Stimulated activated CD8-positive, alpha-beta memory T cell treated with anti-CD3 and anti-CD28 coated beads, Interleukin-7, amount 100 ng/mL, for 48 hours (primary cell): ENCODE results near the gene C4orf51.
A peak's percentile ranks its signal among the peaks of the same experiment; 100 is the strongest.

Experiments used
- DNase-seq, 2 donors: peaks; one replicate each; pipeline ENCODE4 v3.0.0-alpha.2; 2020; ENCODE audit warnings: low read depth in 1 of 2; ENCODE audit errors: extremely low read depth in 1 of 2

Gene C4orf51

GRCh38 chr4:145709336-145709735 is 29.4 kb downstream of the C4orf51 start:
- DNase-seq: no peak

GRCh38 chr4:145709843-145710242 is 29.9 kb downstream of the C4orf51 start:
- peak in 1 of 2 donors; percentile 20 for DNase-seq

GRCh38 chr4:145716200-145716599 is 36.3 kb downstream of the C4orf51 start:
- no peak for DNase-seq

- no peak for DNase-seq
Measured at GRCh38 chr4:145716661-145717200, 36.8 kb downstream of the C4orf51 start.

GRCh38 chr4:145719752-145720624 is 40.0 kb downstream of the C4orf51 start:
- peak in 1 of 2 donors; percentile 59 for DNase-seq

- no peak for DNase-seq
Measured at GRCh38 chr4:145720656-145721055, 40.7 kb downstream of the C4orf51 start.

GRCh38 chr4:145722561-145722960 is 42.6 kb downstream of the C4orf51 start:
- no peak for DNase-seq

GRCh38 chr4:145723336-145723735 is 43.4 kb downstream of the C4orf51 start:
- DNase-seq: no peak

GRCh38 chr4:145730026-145730425 is 50.1 kb downstream of the C4orf51 start:
- DNase-seq: no peak

- no peak for DNase-seq
Measured at GRCh38 chr4:145731028-145731427, 51.1 kb downstream of the C4orf51 start.

- DNase-seq: no peak
Measured at GRCh38 chr4:145732001-145732815, 52.3 kb downstream of the C4orf51 start.

- DNase-seq: peak; percentile 77 to 86
Measured at GRCh38 chr4:145732895-145733880, 53.2 kb downstream of the C4orf51 start.

GRCh38 chr4:145734031-145734430 is 54.1 kb downstream of the C4orf51 start:
- no peak for DNase-seq

- peak in 1 of 2 donors; percentile 21 for DNase-seq
Measured at GRCh38 chr4:145734576-145735346, 54.8 kb downstream of the C4orf51 start.

GRCh38 chr4:145735347-145735675 is 55.4 kb downstream of the C4orf51 start:
- DNase-seq: no peak

- no peak for DNase-seq
Measured at GRCh38 chr4:145735827-145736226, 55.9 kb downstream of the C4orf51 start.

GRCh38 chr4:145736241-145736831 is 56.4 kb downstream of the C4orf51 start:
- DNase-seq: no peak

GRCh38 chr4:145739845-145740244 is 59.9 kb downstream of the C4orf51 start:
- no peak for DNase-seq

GRCh38 chr4:145740806-145741205 is 60.9 kb downstream of the C4orf51 start:
- DNase-seq: no peak
